ENCODE data around the gene IL1F10. TPM values are rescaled to one million over a fixed set of nuclear protein-coding genes. Genes with fewer than 3 reads are reported as not detected.

The IL1F10 gene
- total RNA-seq, 2 experiments from 2014 or later, result not detected

GRCh38 chr2:113053666-113054065 is 14.1 kb upstream of the IL1F10 start:
- no TSS peak for BruUV-seq (replicated peaks)
- CTCF ChIA-PET (ENCODE audit: unreplicated experiment), result no interaction called here

GRCh38 chr2:113054066-113054465 is 13.7 kb upstream of the IL1F10 start:
- H3K27ac ChIP-seq (ENCODE audit: low read depth, low read length, poor library complexity, severe bottlenecking), result no peak overlapping the region
- H3K79me2 ChIP-seq (ENCODE audit: insufficient read depth, low read depth, low read length), result no peaks in the 10 kb centered on the region
- ChIA-PET POLR2A (no interaction called here), CTCF (ENCODE audit: unreplicated experiment) (no interaction called here)
- no peaks in the 10 kb centered on the region for H3K36me3 ChIP-seq (ENCODE audit: insufficient read depth, low read length)
- H4K20me1 ChIP-seq (ENCODE audit: insufficient read depth, low read length), result no peaks in the 10 kb centered on the region
- no peak overlapping the region for H3K4me3 ChIP-seq (ENCODE audit: low read depth, low read length, poor library complexity, severe bottlenecking)
- H2AFZ ChIP-seq (ENCODE audit: low read length), result no peak overlapping the region
- no peaks in the 10 kb centered on the region for H3K4me1 ChIP-seq (ENCODE audit: insufficient read depth, low read length, poor library complexity, severe bottlenecking)
- intact Hi-C loops (cut with micrococcal nuclease; ENCODE audit: unreplicated experiment), result no loop called here
- no peak overlapping the region for H3K4me2 ChIP-seq (ENCODE audit: low read length)
- H3K9me3 ChIP-seq (ENCODE audit: low read length), result no peaks in the 10 kb centered on the region
- H3K9me2 ChIP-seq (ENCODE audit: insufficient read depth, low read length), result no peaks in the 10 kb centered on the region
- TF ChIP-seq CTCF (conservative IDR thresholded peaks at IDR 0.05; ENCODE audit: low read length) (no peak), EZH2phosphoT487 (IDR thresholded peaks at IDR 0.05; ENCODE audit: borderline replicate concordance, low read depth, low read length) (no peak)
- no peak for DNase-seq (ENCODE audit: low spot score)
- BruUV-seq (replicated peaks), result no TSS peak

More at GRCh38 chr2:113053666-113054065, 14.1 kb upstream of the IL1F10 start:
- H2AFZ ChIP-seq (ENCODE audit: low read length), result no peak overlapping the region
- H3K36me3 ChIP-seq (ENCODE audit: insufficient read depth, low read length), result no peaks in the 10 kb centered on the region
- no peak overlapping the region for H3K4me2 ChIP-seq (ENCODE audit: low read length)
- no peaks in the 10 kb centered on the region for H3K9me3 ChIP-seq (ENCODE audit: low read length)
- no peaks in the 10 kb centered on the region for H3K79me2 ChIP-seq (ENCODE audit: insufficient read depth, low read depth, low read length)
- POLR2A ChIA-PET, result no interaction called here
- no peak overlapping the region for H3K4me3 ChIP-seq (ENCODE audit: low read depth, low read length, poor library complexity, severe bottlenecking)
- H3K9me2 ChIP-seq (ENCODE audit: insufficient read depth, low read length), result no peaks in the 10 kb centered on the region
- DNase-seq (ENCODE audit: low spot score), result no peak
- no peaks in the 10 kb centered on the region for H3K4me1 ChIP-seq (ENCODE audit: insufficient read depth, low read length, poor library complexity, severe bottlenecking)
- no peak for TF ChIP-seq EZH2phosphoT487 (IDR thresholded peaks at IDR 0.05; ENCODE audit: borderline replicate concordance, low read depth, low read length)
- TF ChIP-seq CTCF (conservative IDR thresholded peaks at IDR 0.05; ENCODE audit: low read length), result no peak
- intact Hi-C loops (cut with micrococcal nuclease; ENCODE audit: unreplicated experiment), result no loop called here
- no peaks in the 10 kb centered on the region for H4K20me1 ChIP-seq (ENCODE audit: insufficient read depth, low read length)
- H3K27ac ChIP-seq (ENCODE audit: low read depth, low read length, poor library complexity, severe bottlenecking), result no peak overlapping the region

- TF ChIP-seq CTCF (conservative IDR thresholded peaks at IDR 0.05; ENCODE audit: low read length), result no peak
- TF ChIP-seq EZH2phosphoT487 (IDR thresholded peaks at IDR 0.05; ENCODE audit: borderline replicate concordance, low read depth, low read length), result no peak
- Histone ChIP-seq H3K9me2 (ENCODE audit: insufficient read depth, low read length) (no peaks in the 10 kb centered on the region), H3K4me3 (ENCODE audit: low read depth, low read length, poor library complexity, severe bottlenecking) (no peak overlapping the region), H3K4me1 (ENCODE audit: insufficient read depth, low read length, poor library complexity, severe bottlenecking) (no peaks in the 10 kb centered on the region), H3K9me3 (ENCODE audit: low read length) (no peaks in the 10 kb centered on the region), H2AFZ (ENCODE audit: low read length) (no peak overlapping the region), H3K79me2 (ENCODE audit: insufficient read depth, low read depth, low read length) (no peaks in the 10 kb centered on the region), H3K36me3 (ENCODE audit: insufficient read depth, low read length) (no peaks in the 10 kb centered on the region), H3K27ac (ENCODE audit: low read depth, low read length, poor library complexity, severe bottlenecking) (no peak overlapping the region), H4K20me1 (ENCODE audit: insufficient read depth, low read length) (no peaks in the 10 kb centered on the region), H3K4me2 (ENCODE audit: low read length) (no peak overlapping the region)
- DNase-seq (ENCODE audit: low spot score), result no peak
- intact Hi-C loops (cut with micrococcal nuclease; ENCODE audit: unreplicated experiment), result no loop called here
- ChIA-PET CTCF (ENCODE audit: unreplicated experiment) (no interaction called here), POLR2A (no interaction called here)
- no TSS peak for BruUV-seq (replicated peaks)
Measured at GRCh38 chr2:113056521-113056920, 11.2 kb upstream of the IL1F10 start.
